ENCODE measurements around the gene PIGK.
"Not testable (repeated sequence)": the region's sequence is repeated elsewhere in the genome, so short reads cannot be mapped to it uniquely, and the experiment has no call there.

PIGK gene

GRCh38 chr1:77219166-77219887 lies at the start of gene PIGK:
TSS of gene PIGK (minus strand) at chr1:77219430. CDS start at chr1:77219402, 28 bp downstream.
- DNase-seq = peak; percentile 85

GRCh38 chr1:77267035-77267434 lies 47.8 kb upstream of the PIGK start:
- DNase-seq = no peak

- no peak for DNase-seq
Observed at GRCh38 chr1:77265180-77265579, 46.0 kb upstream of the PIGK start.

GRCh38 chr1:77263708-77264107 lies 44.5 kb upstream of the PIGK start:
- DNase-seq = no peak

GRCh38 chr1:77253211-77253610 lies 34.0 kb upstream of the PIGK start:
- DNase-seq = no peak

GRCh38 chr1:77250126-77250525 lies 30.9 kb upstream of the PIGK start:
- DNase-seq = no peak

GRCh38 chr1:77245830-77246229 lies 26.6 kb upstream of the PIGK start:
- DNase-seq = no peak

- DNase-seq = no peak
Observed at GRCh38 chr1:77239311-77239710, 20.1 kb upstream of the PIGK start.

GRCh38 chr1:77238462-77238861 lies 19.2 kb upstream of the PIGK start:
- DNase-seq = no peak

- no peak for DNase-seq
Observed at GRCh38 chr1:77234943-77235342, 15.7 kb upstream of the PIGK start.

- DNase-seq = no peak
Observed at GRCh38 chr1:77234096-77234495, 14.9 kb upstream of the PIGK start.

- no peak for DNase-seq
Observed at GRCh38 chr1:77232829-77233228, 13.6 kb upstream of the PIGK start.

- peak; percentile 9 for DNase-seq
Observed at GRCh38 chr1:77230051-77230450, 10.8 kb upstream of the PIGK start.

GRCh38 chr1:77228836-77229235 lies 9.6 kb upstream of the PIGK start:
- DNase-seq = no peak

- no peak for DNase-seq
Observed at GRCh38 chr1:77227381-77227780, 8.2 kb upstream of the PIGK start.

- no peak for DNase-seq
Observed at GRCh38 chr1:77222496-77222895, 3.3 kb upstream of the PIGK start.

GRCh38 chr1:77220687-77221463 lies 1.6 kb upstream of the PIGK start:
- DNase-seq = peak; percentile 27

- DNase-seq = peak; percentile 12
Observed at GRCh38 chr1:77218477-77219165, 609 bp downstream of the PIGK start.

- not testable (repeated sequence) for DNase-seq
Observed at GRCh38 chr1:77204043-77204442, 15.2 kb downstream of the PIGK start.

- no peak for DNase-seq
Observed at GRCh38 chr1:77202751-77203150, 16.5 kb downstream of the PIGK start.

- DNase-seq = no peak
Observed at GRCh38 chr1:77200806-77201205, 18.4 kb downstream of the PIGK start.

GRCh38 chr1:77200293-77200692 lies 18.9 kb downstream of the PIGK start:
- DNase-seq = no peak

GRCh38 chr1:77197351-77197750 lies 21.9 kb downstream of the PIGK start:
- DNase-seq = no peak

GRCh38 chr1:77193951-77194350 lies 25.3 kb downstream of the PIGK start:
- no peak for DNase-seq

Data from HCEC 1CT (cell line).